Ovary (tissue), 9 donors: ENCODE measurements around the gene P4HB. TPM values are rescaled to one million over a fixed set of nuclear protein-coding genes. Genes with fewer than 3 reads are reported as not detected.
A peak's percentile ranks its signal among the peaks of the same experiment; 100 is the strongest.

ENCODE experiments used
- DNase-seq, 5 donors: peaks; one replicate each; pipeline ENCODE4 v3.0.0-alpha.2; 2019 to 2020
- H3K27ac ChIP-seq, 2 donors: fragments of 200-600 bp; one replicate each; pipeline versions ENCODE4 v1.5.1 to v1.8.0; 2019 to 2022
- H3K27me3 ChIP-seq: fragments of 200-600 bp; one replicate; pipeline ENCODE4 v1.8.0; 2022
- H3K36me3 ChIP-seq: fragments of 200-600 bp; sonication (generic); one replicate; pipeline ENCODE4 v1.5.1; 2019
- H3K4me1 ChIP-seq: one replicate; pipeline ENCODE4 v1.8.1; 2013; ENCODE audit warnings: mild to moderate bottlenecking, moderate library complexity; ENCODE audit not compliant: insufficient read depth
- H3K4me3 ChIP-seq: fragments of 200-600 bp; sonication (generic); one replicate; pipeline ENCODE4 v1.5.1; 2017
- H3K9me3 ChIP-seq, 2 donors: fragments of 200-600 bp in 1 of 2; sonication (generic) in 1 of 2; one replicate each; pipeline versions ENCODE4 v1.5.1 to v1.8.1; 2013 to 2019; ENCODE audit warnings: mild to moderate bottlenecking in 1 of 2, moderate library complexity in 1 of 2
- EP300 ChIP-seq: sonication (generic); formaldehyde crosslinking; IDR thresholded peaks from one replicate; pipeline ENCODE4 v1.6.1; 2017; ENCODE audit warnings: antibody characterized with exemption
- POLR2A ChIP-seq: fragments of 450-650 bp; IDR thresholded peaks from one replicate; pipeline ENCODE4 v1.6.1; 2017; ENCODE audit warnings: antibody characterized with exemption, mild to moderate bottlenecking, moderate library complexity
- WGBS, 3 donors: extraction: QIAGEN DNeasy Blood & Tissue Kit in 1 of 3; methylation state at CpG; one replicate each; pipeline versions ENCODE4 v1.1.5 to v1.1.7; 2013 to 2017; 5-methylcytosine and 5-hydroxymethylcytosine counted together
- intact Hi-C, 4 donors: fragments of 100-400 bp; cut with DNase I; formaldehyde crosslinking; loops; one replicate each; pipeline versions ENCODE4 v1.11.0 to v1.15.1; 2022 to 2023
- polyA plus RNA-seq, 2 donors: library from polyadenylated mRNA; stranded (reverse); fragments of 200-250 nt in 1 of 2; fragments of 350-450 nt in 1 of 2; fragmentation: Illumina TruSeq in 1 of 2; extraction: RNeasy Lipid Tissue Mini Kit (QIAGEN cat#74804) in 1 of 2; gene quantifications; one replicate each; pipeline ENCODE4 v1.2.3, GENCODE V29; 2013 to 2014
- total RNA-seq, 7 donors: library from RNA; depleted of rRNA in 2 of 7; stranded (reverse); fragments of >200 nt in 2 of 7; fragmentation: NEBNext Ultra II Directional in 3 of 7; extraction: Animal tissue kit (Norgen Biotek cat#: 25700) in 3 of 7; gene quantifications; one replicate each; pipeline versions ENCODE4 v1.1.0 to v1.2.4, GENCODE V29; 2016 to 2023
- TF ChIP-seq, protein P1 (sequence below), 3 donors: fragments of 450-650 bp in 2 of 3; fragments of 200-600 bp in 1 of 3; IDR thresholded peaks; one replicate each; pipeline versions ENCODE4 v1.5.1 to v1.8.0; 2016 to 2022; ENCODE audit warnings: antibody characterized with exemption in 3 of 3, mild to moderate bottlenecking in 1 of 3
- donor health status: DM: no; HTN: no; CAD: no; lungs with moderate emphysema.
- donor health status: DM: no; HTN: no; CAD: no.
- donor health status: Bipolar disorder and iron deficiency.
- donor health status: DM: yes; HTN: yes; CAD: no.
- donor health status: DM: no; HTN: no; CAD: no.
- donor health status: DM: yes; HTN: yes; CAD: no.

Gene P4HB
- total and polyA plus RNA-seq, 9 donors = 222 to 2,080 (median 312) TPM

DNA sequence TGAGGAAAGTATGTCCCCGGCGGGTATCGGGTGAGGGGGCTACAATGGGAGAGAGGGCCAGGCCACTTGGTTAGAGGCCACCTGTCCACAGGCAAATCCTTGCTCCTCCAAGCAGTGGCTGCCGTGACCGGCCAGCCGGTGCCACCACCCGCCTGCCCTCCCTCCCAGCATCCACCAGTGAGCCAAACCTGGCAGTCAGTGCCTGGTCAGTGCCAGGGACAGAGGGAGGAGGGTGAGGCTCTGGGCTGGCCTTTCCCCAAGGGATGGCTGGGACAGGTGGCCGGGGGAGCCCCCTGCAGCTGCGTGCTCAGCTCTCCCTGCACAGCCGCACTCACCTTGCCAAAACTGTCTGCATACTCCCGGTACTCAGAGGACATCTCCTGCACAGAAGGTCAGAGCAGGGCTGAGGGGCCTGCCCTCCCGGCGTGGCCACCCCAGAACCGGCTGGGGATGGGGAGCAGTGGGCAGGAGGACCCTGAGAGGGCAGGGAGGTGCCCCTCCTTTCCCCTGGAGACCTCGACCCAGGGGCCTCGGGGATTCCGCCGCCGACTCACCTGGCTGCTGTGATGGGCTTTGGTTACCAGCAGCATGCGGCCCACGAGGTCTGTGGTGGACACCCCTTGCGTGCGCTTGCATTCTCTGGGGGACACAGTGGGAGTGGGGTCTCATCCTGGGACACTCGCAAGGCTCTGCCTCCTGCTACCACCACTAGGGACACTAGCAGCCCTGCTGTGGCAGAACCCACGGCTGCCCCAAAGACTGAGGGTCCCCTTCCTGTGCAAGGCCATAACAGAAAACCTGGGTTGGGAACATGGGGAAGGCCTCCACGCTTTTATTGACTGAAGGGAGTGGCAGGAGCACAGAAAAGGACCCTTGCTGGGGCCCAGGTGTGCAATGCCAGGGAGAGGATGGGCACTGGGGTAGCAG lies 47.1 kb upstream of the P4HB start:
- no peak overlapping the region for H3K27ac ChIP-seq
- H3K9me3 ChIP-seq = no peaks in the 10 kb centered on the region
- intact Hi-C loops = no loop called here
- TF ChIP-seq POLR2A (no peak), EP300 (no peak)
- TF ChIP-seq, protein P1, sequence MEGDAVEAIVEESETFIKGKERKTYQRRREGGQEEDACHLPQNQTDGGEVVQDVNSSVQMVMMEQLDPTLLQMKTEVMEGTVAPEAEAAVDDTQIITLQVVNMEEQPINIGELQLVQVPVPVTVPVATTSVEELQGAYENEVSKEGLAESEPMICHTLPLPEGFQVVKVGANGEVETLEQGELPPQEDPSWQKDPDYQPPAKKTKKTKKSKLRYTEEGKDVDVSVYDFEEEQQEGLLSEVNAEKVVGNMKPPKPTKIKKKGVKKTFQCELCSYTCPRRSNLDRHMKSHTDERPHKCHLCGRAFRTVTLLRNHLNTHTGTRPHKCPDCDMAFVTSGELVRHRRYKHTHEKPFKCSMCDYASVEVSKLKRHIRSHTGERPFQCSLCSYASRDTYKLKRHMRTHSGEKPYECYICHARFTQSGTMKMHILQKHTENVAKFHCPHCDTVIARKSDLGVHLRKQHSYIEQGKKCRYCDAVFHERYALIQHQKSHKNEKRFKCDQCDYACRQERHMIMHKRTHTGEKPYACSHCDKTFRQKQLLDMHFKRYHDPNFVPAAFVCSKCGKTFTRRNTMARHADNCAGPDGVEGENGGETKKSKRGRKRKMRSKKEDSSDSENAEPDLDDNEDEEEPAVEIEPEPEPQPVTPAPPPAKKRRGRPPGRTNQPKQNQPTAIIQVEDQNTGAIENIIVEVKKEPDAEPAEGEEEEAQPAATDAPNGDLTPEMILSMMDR (IDR thresholded peaks at IDR 0.05) = no peak
- peaks cover 1% of the 10 kb centered on the region for H3K4me1 ChIP-seq
- DNase-seq = peak in 1 of 5 donors; percentile 26
- 89 to 92% (median 89%) methylated on average over 23 to 26 of the region's 26 CpGs for WGBS, 3 donors
- H3K36me3 ChIP-seq = no peaks in the 10 kb centered on the region
- H3K4me3 ChIP-seq = no peak overlapping the region
- H3K27me3 ChIP-seq = no peaks in the 10 kb centered on the region

DNA sequence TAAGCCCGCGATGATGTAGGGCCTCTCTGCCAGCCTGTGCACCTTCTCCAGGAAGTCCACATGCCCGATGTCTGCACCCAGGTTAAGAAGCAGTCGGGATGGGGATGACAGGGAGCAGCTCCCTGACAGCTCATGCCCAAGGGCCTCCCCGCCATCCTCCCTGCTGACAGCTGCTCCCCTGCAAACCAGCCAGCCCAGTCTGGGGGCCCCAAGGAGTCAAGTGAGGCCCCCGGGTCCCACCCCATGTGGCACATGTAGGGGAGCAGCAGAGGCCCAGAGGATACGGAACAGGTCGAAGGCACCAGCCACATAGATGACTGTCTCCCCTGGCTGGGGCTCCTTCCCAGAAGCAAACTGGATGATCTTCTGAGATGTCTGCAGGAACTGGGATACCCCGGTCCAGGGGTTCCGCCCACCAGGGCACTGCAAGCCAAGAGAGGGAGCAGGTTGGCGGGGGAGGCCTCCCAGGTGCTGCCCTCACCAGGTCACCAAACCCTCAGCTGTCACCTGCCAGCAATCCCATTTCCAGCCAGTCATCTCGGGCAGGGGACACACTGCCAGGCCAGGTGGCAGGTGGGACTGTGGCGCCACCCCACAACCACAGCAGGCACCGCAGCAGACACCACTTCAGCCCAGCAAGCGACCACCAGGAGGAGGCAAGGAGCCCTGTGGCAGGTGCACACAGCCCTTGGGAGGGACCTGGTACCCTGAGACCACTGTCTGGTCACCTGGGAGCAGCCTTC lies 46.3 kb upstream of the P4HB start:
- no peaks in the 10 kb centered on the region for H3K9me3 ChIP-seq
- H3K4me3 ChIP-seq = no peak overlapping the region
- H3K4me1 ChIP-seq = peaks cover 3% of the 10 kb centered on the region
- TF ChIP-seq POLR2A = no peak
- TF ChIP-seq, protein P1 (IDR thresholded peaks at IDR 0.05) = no peak
- no peak for TF ChIP-seq EP300
- no peaks in the 10 kb centered on the region for H3K36me3 ChIP-seq
- no peaks in the 10 kb centered on the region for H3K27me3 ChIP-seq
- DNase-seq = no peak
- WGBS, 3 donors = 89 to 92% (median 90%) methylated on average over 11 to 15 of the region's 15 CpGs
- no peak overlapping the region for H3K27ac ChIP-seq
- intact Hi-C loops = no loop called here

DNA sequence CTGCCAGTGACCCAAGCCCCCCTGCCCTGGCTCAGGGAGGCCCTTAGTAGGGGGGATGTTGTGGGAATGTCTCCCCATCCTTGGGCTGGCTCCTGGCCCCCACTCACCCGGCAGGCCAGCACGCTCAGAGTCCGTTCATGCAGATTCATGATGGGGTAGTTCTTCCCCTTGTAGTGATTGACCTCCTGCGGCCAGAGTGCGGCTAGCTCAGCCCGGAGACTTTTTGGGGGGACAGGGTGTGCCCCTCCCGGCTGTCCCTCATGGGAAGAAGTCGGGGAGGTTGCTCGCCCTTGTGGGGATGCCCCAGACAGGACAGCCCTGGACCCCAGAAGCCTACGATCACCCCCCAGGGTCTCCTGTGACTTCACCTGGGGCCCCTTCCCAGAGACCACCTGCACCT lies 45.7 kb upstream of the P4HB start:
- Histone ChIP-seq H3K27ac (no peak overlapping the region), H3K9me3 (no peaks in the 10 kb centered on the region), H3K36me3 (no peaks in the 10 kb centered on the region), H3K4me3 (no peak overlapping the region), H3K4me1 (peaks cover 2% of the 10 kb centered on the region), H3K27me3 (no peaks in the 10 kb centered on the region)
- WGBS, 3 donors = 91 to 94% (median 93%) methylated on average over 10 of the region's 10 CpGs
- intact Hi-C loops = no loop called here
- peak in 1 of 5 donors; percentile 19 for DNase-seq
- TF ChIP-seq, protein P1 (IDR thresholded peaks at IDR 0.05) = no peak
- TF ChIP-seq POLR2A (no peak), EP300 (no peak)

DNA sequence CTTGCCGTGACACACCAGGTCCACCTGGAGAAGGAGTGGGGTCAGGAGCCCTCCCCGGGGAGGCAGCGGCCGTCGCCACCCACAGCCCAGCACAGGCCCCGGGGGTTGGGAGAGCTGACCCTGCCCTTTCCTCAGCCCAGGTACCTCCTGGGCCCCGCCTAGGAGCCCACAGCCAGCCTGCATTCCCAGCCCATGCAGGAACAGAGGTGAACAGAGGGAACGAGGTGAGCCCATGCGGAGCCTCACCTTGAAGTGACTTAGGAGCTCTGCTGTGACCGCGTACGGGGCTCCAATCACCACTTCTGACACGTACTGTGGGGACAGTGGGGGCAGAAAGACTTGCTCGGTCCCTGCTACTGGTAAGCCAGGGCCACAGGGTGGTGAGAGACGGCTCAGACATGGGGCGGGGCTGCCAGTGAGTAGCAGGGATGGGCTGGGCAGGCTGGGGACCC lies 45.1 kb upstream of the P4HB start:
- H3K27me3 ChIP-seq = no peaks in the 10 kb centered on the region
- no peak for DNase-seq
- H3K9me3 ChIP-seq = no peaks in the 10 kb centered on the region
- peaks cover 2% of the 10 kb centered on the region for H3K4me1 ChIP-seq
- intact Hi-C loops = no loop called here
- H3K36me3 ChIP-seq = no peaks in the 10 kb centered on the region
- H3K27ac ChIP-seq = no peak overlapping the region
- TF ChIP-seq, protein P1 (IDR thresholded peaks at IDR 0.05) = no peak
- TF ChIP-seq POLR2A (no peak), EP300 (no peak)
- 90 to 96% (median 92%) methylated on average over 16 of the region's 16 CpGs for WGBS, 3 donors
- H3K4me3 ChIP-seq = no peak overlapping the region
